GM21717 (cell line): ENCODE data around the gene APOM.
A peak's percentile ranks its signal among the peaks of the same experiment; 100 is the strongest.

Experiments
- ATAC-seq: cut with Tn5 transposase; IDR thresholded peaks from one replicate; pipeline ENCODE4 v1.9.1; 2021; ENCODE audit warnings: mild to moderate bottlenecking, moderate library complexity; ENCODE audit not compliant: unreplicated experiment

APOM gene

GRCh38 chr6:31630177-31630934 lies 25.3 kb upstream of the APOM start:
- ATAC-seq, result no peak

- ATAC-seq, result no peak
Observed at GRCh38 chr6:31631209-31631608, 24.5 kb upstream of the APOM start.

GRCh38 chr6:31631681-31632278 lies 23.9 kb upstream of the APOM start:
- ATAC-seq, result no peak

- ATAC-seq, result no peak
Observed at GRCh38 chr6:31632279-31632946, 23.3 kb upstream of the APOM start.

- ATAC-seq, result no peak
Observed at GRCh38 chr6:31633447-31633846, 22.2 kb upstream of the APOM start.

DNA sequence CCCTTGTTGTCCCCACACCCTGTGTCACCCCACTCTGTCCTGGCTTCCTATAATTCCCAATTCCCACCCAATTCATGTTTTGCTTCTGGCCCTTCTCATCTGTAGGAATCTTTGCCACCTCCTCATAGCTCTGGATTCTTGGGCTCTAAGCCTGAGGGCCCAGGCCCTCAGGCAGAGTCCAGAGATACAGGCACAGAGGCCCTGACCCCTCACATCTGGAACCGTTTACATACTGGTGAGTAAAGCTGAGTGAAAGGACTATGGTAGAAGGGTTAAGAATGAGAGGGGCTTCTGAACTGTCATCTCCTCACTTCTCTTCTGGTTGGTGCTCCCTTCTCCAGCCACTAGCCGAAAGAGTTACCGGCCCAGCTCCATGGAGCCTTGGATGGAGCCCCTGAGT lies 21.6 kb upstream of the APOM start:
- no peak for ATAC-seq

DNA sequence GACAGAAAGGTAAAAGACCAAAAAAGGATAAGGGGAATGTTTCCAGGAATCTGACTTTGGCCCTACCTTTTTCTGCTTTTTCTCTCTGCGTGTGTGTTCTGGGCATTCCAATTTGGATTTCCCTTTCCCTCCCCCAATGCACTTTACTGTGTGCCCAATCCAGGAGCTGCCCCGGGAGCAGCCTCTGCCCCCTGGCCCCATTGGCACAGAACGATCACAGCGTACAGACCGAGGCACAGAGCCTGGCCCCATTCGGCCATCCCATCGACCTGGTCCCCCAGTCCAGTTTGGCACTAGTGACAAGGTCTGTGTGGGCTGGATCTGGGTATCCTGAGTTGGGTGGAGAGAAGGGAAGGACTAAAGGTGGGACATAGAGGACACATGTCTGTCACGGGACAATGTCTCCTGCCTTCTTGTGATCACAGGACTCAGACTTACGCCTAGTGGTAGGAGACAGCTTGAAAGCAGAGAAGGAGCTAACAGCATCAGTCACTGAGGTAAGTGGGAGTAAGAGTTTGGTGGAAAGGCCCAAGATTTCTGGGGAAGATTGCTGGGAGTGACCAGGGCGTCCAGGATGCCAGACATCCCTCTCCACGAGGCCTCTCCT lies 20.6 kb upstream of the APOM start:
- no peak for ATAC-seq

DNA sequence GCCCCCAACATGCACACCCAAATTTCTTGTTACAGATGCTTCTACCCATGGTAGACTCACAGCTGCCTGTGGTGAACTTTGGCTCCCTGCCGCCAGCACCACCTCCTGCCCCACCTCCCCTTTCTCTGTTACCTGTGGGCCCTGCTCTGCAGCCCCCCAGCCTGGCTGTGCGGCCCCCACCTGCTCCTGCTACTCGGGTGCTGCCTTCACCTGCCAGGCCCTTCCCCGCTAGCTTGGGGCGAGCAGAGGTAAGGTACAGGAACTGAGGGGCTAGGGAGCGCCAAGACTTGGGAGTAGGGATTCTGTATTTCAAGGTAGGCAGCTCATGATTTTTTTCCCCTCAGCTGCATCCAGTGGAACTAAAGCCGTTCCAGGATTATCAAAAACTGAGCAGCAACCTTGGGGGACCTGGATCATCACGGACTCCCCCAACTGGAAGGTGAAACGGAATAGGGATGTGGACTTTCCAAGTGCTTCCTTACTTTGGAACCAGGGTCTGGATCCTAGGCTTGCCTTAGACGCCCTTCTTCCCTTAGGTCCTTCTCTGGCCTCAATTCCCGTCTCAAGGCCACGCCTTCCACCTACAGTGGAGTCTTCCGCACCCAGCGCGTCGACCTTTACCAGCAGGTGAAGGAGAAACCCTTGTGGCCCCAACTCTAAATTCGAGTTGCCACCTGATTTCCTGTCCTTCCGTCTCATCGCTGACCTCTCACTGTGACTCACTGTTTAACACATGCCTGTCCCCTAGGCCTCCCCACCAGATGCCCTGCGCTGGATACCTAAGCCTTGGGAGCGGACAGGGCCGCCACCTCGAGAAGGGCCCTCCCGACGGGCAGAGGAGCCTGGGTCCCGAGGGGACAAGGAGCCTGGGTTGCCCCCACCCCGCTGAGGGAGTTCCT lies 18.7 kb upstream of the APOM start:
- ATAC-seq, result no peak

DNA sequence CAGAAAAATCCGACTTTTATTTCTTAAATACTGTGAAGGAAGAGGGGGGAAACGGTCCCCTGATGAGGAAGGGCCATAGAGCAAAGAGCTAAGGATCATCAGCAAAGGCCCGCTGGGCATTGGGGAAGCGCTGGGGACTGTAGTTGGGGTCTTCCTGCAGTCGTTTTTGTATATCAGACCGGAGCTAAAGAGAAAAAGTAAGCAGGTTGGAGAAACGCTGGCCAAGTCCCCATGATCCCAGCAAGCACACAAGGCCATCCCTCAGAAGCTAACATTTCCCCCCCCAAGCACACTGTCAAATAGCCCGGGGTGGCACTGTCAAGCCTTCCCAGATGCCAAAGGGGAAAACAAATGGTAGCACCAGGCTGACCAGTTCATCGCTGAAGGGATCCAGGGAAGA lies 16.7 kb upstream of the APOM start:
- no peak for ATAC-seq

GRCh38 chr6:31639449-31639861 lies 16.2 kb upstream of the APOM start:
- ATAC-seq, result no peak

DNA sequence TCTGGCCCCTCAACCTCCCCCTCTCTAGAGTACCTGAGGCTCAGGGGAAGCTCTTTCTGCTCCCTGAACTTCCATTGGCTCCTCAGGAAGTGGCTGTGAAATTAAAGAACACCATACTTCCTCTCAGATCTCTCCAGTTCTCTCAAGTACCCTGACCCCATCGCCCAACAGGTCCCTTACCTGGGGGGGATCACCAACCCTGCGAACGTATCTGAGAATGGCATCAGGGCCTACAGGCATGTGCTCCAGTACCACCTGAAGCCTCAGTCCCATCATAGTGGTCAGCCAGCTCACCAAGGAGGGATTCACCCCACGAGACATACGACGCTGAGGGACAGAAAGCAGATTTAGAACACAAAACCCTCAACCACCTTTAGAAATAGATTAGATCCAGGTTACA lies 15.1 kb upstream of the APOM start:
- ATAC-seq, result no peak

- ATAC-seq, result no peak
Observed at GRCh38 chr6:31641370-31641769, 14.3 kb upstream of the APOM start.

DNA sequence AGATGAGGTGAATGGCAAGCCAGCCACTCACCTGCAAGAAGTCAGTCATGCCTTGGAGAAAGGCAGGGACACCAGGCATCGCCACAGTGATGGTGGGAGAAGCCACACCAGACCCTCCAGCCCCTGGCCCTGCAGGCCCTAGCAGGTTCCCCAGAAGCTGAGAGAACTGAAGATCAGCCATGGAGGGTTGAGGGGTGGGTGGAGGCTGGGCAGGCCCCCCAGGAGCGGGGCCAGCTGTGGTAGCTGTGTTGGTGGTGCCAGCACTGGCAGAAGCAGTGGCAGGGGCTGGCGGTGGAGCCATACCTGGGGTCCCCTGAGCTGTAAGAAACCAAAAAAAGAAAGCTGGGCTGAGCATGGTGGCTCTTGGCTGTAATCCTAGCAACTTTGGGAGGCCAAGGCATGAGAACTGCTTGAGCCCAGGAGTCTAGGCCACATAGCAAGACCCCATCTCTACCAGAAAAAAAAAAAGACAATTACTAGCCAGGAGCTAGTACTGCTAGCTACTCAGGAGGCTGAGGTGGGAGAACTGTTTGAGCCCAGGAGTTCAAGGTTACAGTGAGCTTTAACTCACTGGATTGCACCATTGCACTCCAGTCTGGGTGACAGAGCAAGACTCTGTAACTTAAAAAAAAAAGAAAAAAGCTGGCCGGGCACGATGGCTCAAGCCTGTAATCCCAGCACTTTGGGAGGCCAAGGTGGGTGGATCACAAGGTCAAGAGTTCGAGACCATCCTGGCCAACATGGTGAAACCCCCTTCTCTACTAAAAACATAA lies 12.7 kb upstream of the APOM start:
- no peak for ATAC-seq

DNA sequence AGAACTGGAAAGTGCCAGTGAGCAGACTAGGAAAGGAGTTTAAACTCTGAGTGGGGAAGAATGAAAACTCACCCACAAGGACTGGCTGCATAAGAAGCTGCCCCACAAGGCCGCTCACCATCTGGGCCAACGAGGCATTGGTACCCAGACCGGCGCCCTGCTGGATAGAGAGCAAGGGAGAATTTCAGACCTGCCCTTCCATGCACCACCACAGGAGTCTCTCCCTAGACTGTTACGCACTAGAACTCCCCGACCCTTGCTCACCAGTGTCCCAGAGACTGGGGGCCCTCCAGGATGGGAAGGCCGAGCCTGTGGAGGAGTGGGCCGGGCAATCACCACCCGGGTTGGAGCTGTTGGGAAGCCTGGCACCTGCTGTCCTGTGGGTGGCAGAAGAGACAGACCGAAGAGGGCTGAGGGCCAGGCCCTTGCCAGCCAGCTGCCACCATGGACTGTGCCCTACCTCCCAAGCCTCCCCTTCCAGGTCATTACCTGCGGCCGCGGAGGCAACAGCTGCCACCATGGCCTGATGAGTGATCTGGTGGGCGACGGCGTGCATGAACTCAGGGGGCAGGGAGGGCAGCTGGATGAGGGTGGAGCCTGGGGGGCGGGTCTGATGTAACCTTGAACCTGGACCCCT lies 11.8 kb upstream of the APOM start:
- ATAC-seq, result no peak

DNA sequence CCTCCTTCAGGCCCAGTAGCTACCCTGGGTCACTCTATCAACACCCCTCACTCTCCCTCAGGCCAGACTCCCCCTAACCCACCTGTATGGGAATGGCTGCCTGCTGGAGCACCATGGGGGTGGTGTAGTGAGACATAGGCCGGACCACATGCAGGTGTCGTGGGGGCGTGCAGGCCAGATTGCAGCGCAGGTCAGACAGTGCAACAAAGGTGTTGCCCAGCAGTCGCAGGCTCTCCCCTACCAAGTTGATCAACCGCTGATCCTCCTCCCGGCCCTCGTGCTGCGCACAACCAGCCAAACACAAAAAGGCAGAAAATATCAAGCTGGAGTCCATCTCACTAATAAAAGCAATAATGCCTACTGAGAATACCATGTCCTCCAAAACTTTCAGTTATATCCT lies 10.4 kb upstream of the APOM start:
- ATAC-seq, result no peak

- ATAC-seq, result peak; percentile 24
Observed at GRCh38 chr6:31651602-31652191, 4.0 kb upstream of the APOM start.

- peak; percentile 40 for ATAC-seq
Observed at GRCh38 chr6:31652925-31653724, 2.6 kb upstream of the APOM start.

GRCh38 chr6:31654574-31655348 lies 933 bp upstream of the APOM start:
- ATAC-seq, result no peak
